H1 (cell line): Measurements from ENCODE around the gene MAPT. TPM values are rescaled to one million over a fixed set of nuclear protein-coding genes. Genes with fewer than 3 reads are reported as not detected.

Experiments
- CTCF ChIA-PET: fragments of 300-600 bp; sonication (Branson Sonifier 250); formaldehyde crosslinking; loops from one replicate; lab custom pipeline; 2021; ENCODE audit not compliant: partially characterized antibody; lab: Charles Lee
- POLR2A ChIA-PET: fragments of 300-600 bp; sonication (Branson Sonifier 250); formaldehyde crosslinking; loops from one replicate; lab custom pipeline; 2021; ENCODE audit warnings: inconsistent platforms; ENCODE audit not compliant: partially characterized antibody; lab: Charles Lee
- DNase-seq, 2 experiments: peaks; one replicate each; pipeline versions ENCODE4 v3.0.0 to v3.0.0-alpha.2; 2010 to 2022; ENCODE audit warnings: low spot score in 2 of 2, low read depth in 1 of 2, mixed read lengths in 1 of 2
- FAIRE-seq: peaks from 2 replicates; lab custom pipeline; 2011; peaks lifted over from hg19 to GRCh38; lab: Jason Lieb, UNC
- H2AFZ ChIP-seq: 2 replicates; pipeline ENCODE4 v1.8.1; 2012; ENCODE audit warnings: low read length, inconsistent platforms
- H2AK5ac ChIP-seq: 2 replicates; pipeline ENCODE4 v1.6.1; 2013; ENCODE audit warnings: low read depth, low read length
- H2BK120ac ChIP-seq: replicated peaks from 2 replicates; pipeline ENCODE3; 2013; ENCODE audit warnings: low read depth, low read length, inconsistent platforms
- H2BK12ac ChIP-seq: 2 replicates; pipeline ENCODE4 v1.6.1; 2013; ENCODE audit warnings: low read depth, low read length
- H2BK15ac ChIP-seq: 2 replicates; pipeline ENCODE4 v1.6.1; 2013; ENCODE audit warnings: low read length
- H2BK20ac ChIP-seq: 2 replicates; pipeline ENCODE4 v1.6.1; 2013; ENCODE audit warnings: low read length
- H2BK5ac ChIP-seq: 2 replicates; pipeline ENCODE4 v1.6.1; 2013; ENCODE audit warnings: low read depth, low read length
- H3K14ac ChIP-seq: 2 replicates; pipeline ENCODE4 v1.6.1; 2013; ENCODE audit warnings: inconsistent platforms; ENCODE audit not compliant: insufficient read length
- H3K18ac ChIP-seq: 2 replicates; pipeline ENCODE4 v1.6.1; 2013; ENCODE audit warnings: low read length; ENCODE audit errors: extremely low read depth
- H3K23ac ChIP-seq: 2 replicates; pipeline ENCODE4 v1.6.1; 2013; ENCODE audit warnings: inconsistent platforms; ENCODE audit not compliant: insufficient read length
- H3K23me2 ChIP-seq: 2 replicates; pipeline ENCODE4 v1.6.1; 2013; ENCODE audit warnings: low read depth, low read length
- H3K27ac ChIP-seq: 2 replicates; pipeline ENCODE4 v1.6.1; 2011; ENCODE audit warnings: low read depth, low read length, inconsistent platforms
- H3K27me3 ChIP-seq, 4 experiments: replicated peaks in 1 of 4; 1 replicate in 1 of 4; 2 replicates in 3 of 4; pipeline versions ENCODE4 v1.6.1 to v1.8.1; 2011 to 2013; ENCODE audit warnings: low read length in 3 of 4, mild to moderate bottlenecking in 3 of 4, inconsistent platforms in 2 of 4, mixed read lengths in 2 of 4, moderate library complexity in 1 of 4; ENCODE audit not compliant: control insufficient read depth in 3 of 4, insufficient read depth in 3 of 4; ENCODE audit errors: extremely low read depth in 1 of 4
- H3K36me3 ChIP-seq, 4 experiments: 2 replicates each; pipeline versions ENCODE4 v1.6.1 to v1.8.1; 2011 to 2013; ENCODE audit warnings: mild to moderate bottlenecking in 4 of 4, low read length in 3 of 4, moderate library complexity in 2 of 4, control low read depth in 1 of 4, inconsistent platforms in 1 of 4; ENCODE audit not compliant: insufficient read depth in 4 of 4, control insufficient read depth in 2 of 4
- H3K4ac ChIP-seq: replicated peaks from 2 replicates; pipeline ENCODE3; 2013; ENCODE audit warnings: low read length, low read depth, mixed read lengths, inconsistent platforms; ENCODE audit not compliant: insufficient read length
- H3K4me1 ChIP-seq, 4 experiments: replicated peaks in 1 of 4; 1 replicate in 1 of 4; 2 replicates in 3 of 4; pipeline versions ENCODE4 v1.6.1 to v1.8.1; 2011 to 2013; ENCODE audit warnings: low read length in 3 of 4, inconsistent platforms in 2 of 4, mixed read lengths in 1 of 4; ENCODE audit not compliant: insufficient read depth in 4 of 4, control insufficient read depth in 3 of 4
- H3K4me2 ChIP-seq, 2 experiments: 2 replicates each; pipeline versions ENCODE4 v1.6.1 to v1.8.1; 2011 to 2013; ENCODE audit warnings: low read depth in 2 of 2, low read length in 2 of 2, control low read depth in 1 of 2, inconsistent platforms in 1 of 2, mild to moderate bottlenecking in 1 of 2; ENCODE audit not compliant: insufficient read depth in 1 of 2
- H3K4me3 ChIP-seq, 4 experiments: fragments of 200-600, 300-600 bp in 1 of 4; sonication (generic), shearing (Covaris generic), sonication (Bioruptor Twin) in 1 of 4; 2 replicates each; pipeline versions ENCODE4 v1.5.1 to v1.8.1; 2011 to 2016; ENCODE audit warnings: low read length in 4 of 4, low read depth in 3 of 4, control low read depth in 2 of 4, inconsistent platforms in 2 of 4, mild to moderate bottlenecking in 2 of 4, mixed read lengths in 1 of 4, moderate library complexity in 1 of 4; ENCODE audit not compliant: insufficient read depth in 2 of 4; ENCODE audit errors: extremely low read depth in 1 of 4
- H3K56ac ChIP-seq: replicated peaks from 2 replicates; pipeline ENCODE3; 2013; ENCODE audit warnings: low read depth, mild to moderate bottlenecking, mixed read lengths, low read length, inconsistent platforms; ENCODE audit not compliant: insufficient read length
- H3K79me1 ChIP-seq: 2 replicates; pipeline ENCODE4 v1.6.1; 2013; ENCODE audit warnings: low read depth, low read length, control low read depth
- H3K79me2 ChIP-seq, 2 experiments: 2 replicates each; pipeline versions ENCODE4 v1.6.1 to v1.8.1; 2012 to 2013; ENCODE audit warnings: low read length in 2 of 2, mild to moderate bottlenecking in 2 of 2, inconsistent platforms in 1 of 2; ENCODE audit not compliant: insufficient read depth in 2 of 2, control insufficient read depth in 1 of 2
- H3K9ac ChIP-seq, 4 experiments: replicated peaks in 1 of 4; 1 replicate in 1 of 4; 2 replicates in 3 of 4; pipeline versions ENCODE4 v1.6.1 to v1.8.1; 2011 to 2013; ENCODE audit warnings: low read depth in 3 of 4, low read length in 3 of 4, control low read depth in 2 of 4, mild to moderate bottlenecking in 2 of 4, moderate library complexity in 2 of 4, inconsistent platforms in 1 of 4; ENCODE audit errors: extremely low read depth in 1 of 4
- H3K9me3 ChIP-seq, 2 experiments: 2 replicates each; pipeline versions ENCODE4 v1.6.1 to v1.8.1; 2012 to 2013; ENCODE audit warnings: mild to moderate bottlenecking in 2 of 2, moderate library complexity in 2 of 2, control low read depth in 1 of 2, inconsistent platforms in 1 of 2, low read depth in 1 of 2, low read length in 1 of 2, mixed read lengths in 1 of 2; ENCODE audit not compliant: insufficient read depth in 2 of 2
- H4K20me1 ChIP-seq, 2 experiments: replicated peaks in 1 of 2; 2 replicates each; pipeline versions ENCODE3 to v1.8.1; 2011 to 2013; ENCODE audit warnings: inconsistent platforms in 2 of 2, low read length in 2 of 2, mild to moderate bottlenecking in 1 of 2; ENCODE audit not compliant: insufficient read depth in 2 of 2, control insufficient read depth in 1 of 2
- H4K5ac ChIP-seq: 2 replicates; pipeline ENCODE4 v1.6.1; 2013; ENCODE audit warnings: low read length, low read depth, mixed read lengths, inconsistent platforms; ENCODE audit not compliant: insufficient read length
- H4K8ac ChIP-seq: 2 replicates; pipeline ENCODE4 v1.8.0; 2013; ENCODE audit warnings: mild to moderate bottlenecking, moderate library complexity, low read length, inconsistent platforms; ENCODE audit not compliant: insufficient read depth; ENCODE audit errors: extremely low read depth
- H4K91ac ChIP-seq: replicated peaks from 2 replicates; pipeline ENCODE3; 2013; ENCODE audit warnings: low read length, mixed read lengths, inconsistent platforms; ENCODE audit not compliant: insufficient read length
- EGR1 ChIP-seq: IDR thresholded peaks from 2 replicates; pipeline ENCODE4 v1.6.1; 2011; ENCODE audit warnings: low read depth, low read length, borderline replicate concordance
- JUN ChIP-seq: IDR thresholded peaks from 2 replicates; pipeline ENCODE4 v1.6.1; 2011; ENCODE audit warnings: low read depth, mild to moderate bottlenecking, improper control_type of control experiment, low read length
- KDM4A ChIP-seq: IDR thresholded peaks from one replicate; pipeline ENCODE4 v1.7.1; 2012; ENCODE audit warnings: low read depth, mild to moderate bottlenecking, moderate library complexity, low read length, inconsistent platforms; ENCODE audit not compliant: severe bottlenecking
- KDM5A ChIP-seq: fragments of 200-600 bp; IDR thresholded peaks from 2 replicates; pipeline ENCODE4 v1.7.1; 2012; ENCODE audit warnings: mild to moderate bottlenecking, low read length, inconsistent platforms, mixed read lengths
- TEAD4 ChIP-seq: IDR thresholded peaks from 2 replicates; pipeline ENCODE4 v1.6.1; 2012; ENCODE audit warnings: low read depth, low read length, inconsistent platforms, mixed read lengths
- WGBS, 2 experiments: shearing (Covaris generic) in 1 of 2; methylation state at CpG; one replicate each; pipeline versions ENCODE4 v1.1.6 to v1.1.7; 2013 to 2015; ENCODE audit warnings: low lambda C conversion rate in 2 of 2, mixed read lengths in 2 of 2, inconsistent platforms in 1 of 2, low coverage in 1 of 2, missing lambda C conversion rate in 1 of 2; ENCODE audit not compliant: insufficient replicate concordance in 2 of 2, insufficient coverage in 1 of 2, insufficient read length in 1 of 2; ENCODE audit errors: extremely low coverage in 1 of 2, missing lambda C conversion rate in 1 of 2; 5-methylcytosine and 5-hydroxymethylcytosine counted together
- polyA plus RNA-seq, 7 experiments: library from polyadenylated mRNA; depleted of rRNA in 3 of 7; stranded (reverse) in 5 of 7; unstranded in 2 of 7; fragments of >200 nt in 5 of 7; fragments of 200-250 nt in 2 of 7; gene quantifications; 1 replicate in 5 of 7; 2 replicates in 1 of 7; 4 replicates in 1 of 7; pipeline versions ENCODE4 v1.2.1 to v1.2.3, GENCODE V29; 2011 to 2013; ENCODE audit warnings: missing spikeins in 2 of 7, mixed read lengths in 2 of 7
- total RNA-seq: library from RNA; stranded (reverse); fragmentation: NEBNext Ultra II Directional; extraction: Animal tissue kit (Norgen Biotek cat#: 25700); gene quantifications from 2 replicates; pipeline ENCODE4 v1.2.1, GENCODE V29; 2021
- TF ChIP-seq, protein P1 (sequence below): IDR thresholded peaks from 2 replicates; pipeline ENCODE4 v1.6.1; 2011; ENCODE audit warnings: low read length, improper control_type of control experiment

MAPT gene
- total and polyA plus RNA-seq, 2 of the 8 experiments (the other 6 are each of a cell fraction or from before 2014, with no cell fraction given): 0.54 to 1.7 TPM

GRCh38 chr17:45920083-45920482, 25.7 kb downstream of the MAPT start:
- Histone ChIP-seq H4K5ac (no peak overlapping the region), H3K18ac (no peak overlapping the region), H4K20me1 (peaks cover 0 to 3% of the 10 kb centered on the region in 2 experiments), H2BK20ac (no peak overlapping the region), H2BK5ac (no peak overlapping the region), H3K23ac (no peak overlapping the region), H3K23me2 (peaks cover 4% of the 10 kb centered on the region; the same call in 1 of the 2 replicates), H2BK12ac (no peak overlapping the region), H3K4me1 (no peaks in the 10 kb centered on the region), H3K79me2 (no peaks in the 10 kb centered on the region), H3K79me1 (no peaks in the 10 kb centered on the region), H3K4me2 (no peak overlapping the region), H3K27ac (no peak overlapping the region), H3K56ac (no peak overlapping the region), H3K27me3 (no peaks in the 10 kb centered on the region), H3K9ac (no peak overlapping the region), H4K8ac (no peak overlapping the region), H2BK15ac (no peak overlapping the region), H3K4me3 (no peak overlapping the region), H3K36me3 (no peaks in the 10 kb centered on the region), H3K14ac (no peak overlapping the region), H2BK120ac (no peak overlapping the region), H2AK5ac (no peak overlapping the region), H2AFZ (no peak overlapping the region), H3K9me3 (no peaks in the 10 kb centered on the region), H4K91ac (no peak overlapping the region), H3K4ac (no peak overlapping the region)
- FAIRE-seq (no peak), DNase-seq (no peak)
- POLR2A ChIA-PET: no interaction called here
- CTCF ChIA-PET: interaction anchor here (0.7 to 2.7 kb wide), 7 partner anchors 12 to 109 kb away, joined by 3 to 13 read pairs (median 4); no protein-coding TSS in a partner anchor
- 86% methylated on average over 9 of the region's 9 CpGs; no CpG with 5 or more reads in 1 of the 2 experiments for WGBS, 2 experiments
- TF ChIP-seq KDM5A (no peak), KDM4A (no peak), EGR1 (no peak), JUN (no peak), TEAD4 (no peak)
- TF ChIP-seq, protein P1, sequence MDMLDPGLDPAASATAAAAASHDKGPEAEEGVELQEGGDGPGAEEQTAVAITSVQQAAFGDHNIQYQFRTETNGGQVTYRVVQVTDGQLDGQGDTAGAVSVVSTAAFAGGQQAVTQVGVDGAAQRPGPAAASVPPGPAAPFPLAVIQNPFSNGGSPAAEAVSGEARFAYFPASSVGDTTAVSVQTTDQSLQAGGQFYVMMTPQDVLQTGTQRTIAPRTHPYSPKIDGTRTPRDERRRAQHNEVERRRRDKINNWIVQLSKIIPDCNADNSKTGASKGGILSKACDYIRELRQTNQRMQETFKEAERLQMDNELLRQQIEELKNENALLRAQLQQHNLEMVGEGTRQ: no peak
